ENCODE data around the gene LRRC3.

- TF ChIP-seq CTCF (IDR thresholded peaks at IDR 0.05; ENCODE audit: control extremely low read depth in 1 of 3, insufficient read depth in 1 of 3, low read depth in 1 of 3, low read length in 3 of 3) (no peak), GTF2F1 (IDR thresholded peaks at IDR 0.05; ENCODE audit: borderline replicate concordance, low read depth, low read length) (no peak)
These were observed 40.6 kb downstream of the LRRC3 start for GRCh38 chr21:44495611-44496563.

All from H1 (cell line).